ENCODE results near the gene PPP1R3E. TPM values are rescaled to one million over a fixed set of nuclear protein-coding genes. Genes with fewer than 3 reads are reported as not detected.

The PPP1R3E gene
- total and polyA plus RNA-seq, 2 of the 13 experiments (the other 11 are each of a cell fraction or from before 2014, with no cell fraction given), result 16.5 to 26.5 TPM

- TF ChIP-seq HOXA9 (CRISPR knock-in tag; IDR thresholded peaks at IDR 0.05; ENCODE audit: borderline replicate concordance) (no peak; the same call in 1 of the 2 replicates), DMAP1 (CRISPR knock-in tag; IDR thresholded peaks at IDR 0.05) (peak; percentile 2; the same call in 1 of the 2 replicates), ZNF451 (CRISPR knock-in tag; IDR thresholded peaks at IDR 0.05) (0 out of 2 replicates have a peak, but pooled peaks have one; percentile 37), NCOA2 (CRISPR knock-in tag; IDR thresholded peaks at IDR 0.05) (no peak; the same call in 1 of the 2 replicates), MXD4 (CRISPR knock-in tag; IDR thresholded peaks at IDR 0.05) (peak; percentile 68; the same call in 1 of the 2 replicates), ZNF891 (CRISPR knock-in tag; IDR thresholded peaks at IDR 0.05) (peak; percentile 93), ZNF367 (CRISPR knock-in tag; IDR thresholded peaks at IDR 0.05; ENCODE audit: borderline replicate concordance) (0 out of 2 replicates have a peak, but pooled peaks have one; percentile 28), ZNF552 (CRISPR knock-in tag; IDR thresholded peaks at IDR 0.05; ENCODE audit: borderline replicate concordance) (0 out of 2 replicates have a peak, but pooled peaks have one; percentile 57), SOX13 (IDR thresholded peaks at IDR 0.05) (no peak; the same call in 1 of the 2 replicates), SOX13 (CRISPR knock-in tag; conservative IDR thresholded peaks at IDR 0.05 in 1 of 2, IDR thresholded peaks at IDR 0.05 in 1 of 2) (peak; percentile 68 to 94; a peak in 3 of 4 replicates), ZSCAN31 (CRISPR knock-in tag; IDR thresholded peaks at IDR 0.05; ENCODE audit: low read depth) (no peak; the same call in 1 of the 2 replicates), ZNF562 (CRISPR knock-in tag; IDR thresholded peaks at IDR 0.05; ENCODE audit: borderline replicate concordance) (no peak), NR1H2 (CRISPR knock-in tag; IDR thresholded peaks at IDR 0.05; ENCODE audit: borderline replicate concordance, low read depth) (no peak; the same call in 1 of the 2 replicates), ZNF879 (CRISPR knock-in tag; IDR thresholded peaks at IDR 0.05) (no peak), ZKSCAN5 (CRISPR knock-in tag; IDR thresholded peaks at IDR 0.05) (no peak), POLR2AphosphoS5 (IDR thresholded peaks at IDR 0.05; ENCODE audit: low read depth, low read length) (peak; percentile 45)
- TF ChIP-seq, protein P1, sequence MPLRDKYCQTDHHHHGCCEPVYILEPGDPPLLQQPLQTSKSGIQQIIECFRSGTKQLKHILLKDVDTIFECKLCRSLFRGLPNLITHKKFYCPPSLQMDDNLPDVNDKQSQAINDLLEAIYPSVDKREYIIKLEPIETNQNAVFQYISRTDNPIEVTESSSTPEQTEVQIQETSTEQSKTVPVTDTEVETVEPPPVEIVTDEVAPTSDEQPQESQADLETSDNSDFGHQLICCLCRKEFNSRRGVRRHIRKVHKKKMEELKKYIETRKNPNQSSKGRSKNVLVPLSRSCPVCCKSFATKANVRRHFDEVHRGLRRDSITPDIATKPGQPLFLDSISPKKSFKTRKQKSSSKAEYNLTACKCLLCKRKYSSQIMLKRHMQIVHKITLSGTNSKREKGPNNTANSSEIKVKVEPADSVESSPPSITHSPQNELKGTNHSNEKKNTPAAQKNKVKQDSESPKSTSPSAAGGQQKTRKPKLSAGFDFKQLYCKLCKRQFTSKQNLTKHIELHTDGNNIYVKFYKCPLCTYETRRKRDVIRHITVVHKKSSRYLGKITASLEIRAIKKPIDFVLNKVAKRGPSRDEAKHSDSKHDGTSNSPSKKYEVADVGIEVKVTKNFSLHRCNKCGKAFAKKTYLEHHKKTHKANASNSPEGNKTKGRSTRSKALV (CRISPR knock-in tag; IDR thresholded peaks at IDR 0.05), result peak; percentile 67
- TF ChIP-seq, protein P2, sequence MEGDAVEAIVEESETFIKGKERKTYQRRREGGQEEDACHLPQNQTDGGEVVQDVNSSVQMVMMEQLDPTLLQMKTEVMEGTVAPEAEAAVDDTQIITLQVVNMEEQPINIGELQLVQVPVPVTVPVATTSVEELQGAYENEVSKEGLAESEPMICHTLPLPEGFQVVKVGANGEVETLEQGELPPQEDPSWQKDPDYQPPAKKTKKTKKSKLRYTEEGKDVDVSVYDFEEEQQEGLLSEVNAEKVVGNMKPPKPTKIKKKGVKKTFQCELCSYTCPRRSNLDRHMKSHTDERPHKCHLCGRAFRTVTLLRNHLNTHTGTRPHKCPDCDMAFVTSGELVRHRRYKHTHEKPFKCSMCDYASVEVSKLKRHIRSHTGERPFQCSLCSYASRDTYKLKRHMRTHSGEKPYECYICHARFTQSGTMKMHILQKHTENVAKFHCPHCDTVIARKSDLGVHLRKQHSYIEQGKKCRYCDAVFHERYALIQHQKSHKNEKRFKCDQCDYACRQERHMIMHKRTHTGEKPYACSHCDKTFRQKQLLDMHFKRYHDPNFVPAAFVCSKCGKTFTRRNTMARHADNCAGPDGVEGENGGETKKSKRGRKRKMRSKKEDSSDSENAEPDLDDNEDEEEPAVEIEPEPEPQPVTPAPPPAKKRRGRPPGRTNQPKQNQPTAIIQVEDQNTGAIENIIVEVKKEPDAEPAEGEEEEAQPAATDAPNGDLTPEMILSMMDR (CRISPR knock-in tag; IDR thresholded peaks at IDR 0.05), result no peak
- TF ChIP-seq, protein P3, sequence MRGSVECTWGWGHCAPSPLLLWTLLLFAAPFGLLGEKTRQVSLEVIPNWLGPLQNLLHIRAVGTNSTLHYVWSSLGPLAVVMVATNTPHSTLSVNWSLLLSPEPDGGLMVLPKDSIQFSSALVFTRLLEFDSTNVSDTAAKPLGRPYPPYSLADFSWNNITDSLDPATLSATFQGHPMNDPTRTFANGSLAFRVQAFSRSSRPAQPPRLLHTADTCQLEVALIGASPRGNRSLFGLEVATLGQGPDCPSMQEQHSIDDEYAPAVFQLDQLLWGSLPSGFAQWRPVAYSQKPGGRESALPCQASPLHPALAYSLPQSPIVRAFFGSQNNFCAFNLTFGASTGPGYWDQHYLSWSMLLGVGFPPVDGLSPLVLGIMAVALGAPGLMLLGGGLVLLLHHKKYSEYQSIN (CRISPR knock-in tag; IDR thresholded peaks at IDR 0.05; ENCODE audit: borderline replicate concordance), result no peak
These were observed 19.2 kb upstream of the PPP1R3E start (continued) for GRCh38 chr14:23321572-23322547.
